M059J (cell line): ENCODE measurements around the gene MEMO1. TPM values are rescaled to one million over a fixed set of nuclear protein-coding genes. Genes with fewer than 3 reads are reported as not detected.
"Not testable (repeated sequence)": the region's sequence is repeated elsewhere in the genome, so short reads cannot be mapped to it uniquely, and the experiment has no call there.

ENCODE experiments used
- DNase-seq: peaks from one replicate; pipeline ENCODE4 v3.0.0-alpha.2; 2012; ENCODE audit warnings: low read depth
- total RNA-seq: library from RNA; depleted of rRNA; stranded (reverse); fragments of >200 nt; shearing (Covaris generic); gene quantifications from 2 replicates; pipeline ENCODE4 v1.2.3, GENCODE V29; 2014

MEMO1 gene
- total RNA-seq, 1 experiment from 2014 or later = 36.5 TPM

DNA sequence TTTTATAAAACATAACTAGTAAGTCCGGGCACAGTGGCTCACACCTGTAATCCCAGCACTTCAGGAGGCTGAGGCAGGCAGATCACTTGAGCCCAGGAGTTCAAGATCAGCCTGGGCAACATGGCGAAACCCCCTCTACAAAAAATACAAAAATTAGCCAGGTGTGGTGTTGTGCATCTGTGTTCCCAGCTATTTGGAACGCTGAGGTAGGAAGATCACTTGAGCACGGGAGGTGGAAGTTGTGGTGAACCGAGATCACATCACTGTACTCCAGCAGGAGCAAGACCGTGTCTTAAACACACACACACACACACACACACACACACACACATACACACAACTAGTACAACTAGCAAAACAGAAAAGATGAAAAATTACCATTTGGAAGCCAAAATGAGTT lies 103.3 kb downstream of the MEMO1 start:
- not testable (repeated sequence) for DNase-seq

- no peak for DNase-seq
These were observed 107.6 kb downstream of the MEMO1 start for GRCh38 chr2:31903109-31903780.

DNA sequence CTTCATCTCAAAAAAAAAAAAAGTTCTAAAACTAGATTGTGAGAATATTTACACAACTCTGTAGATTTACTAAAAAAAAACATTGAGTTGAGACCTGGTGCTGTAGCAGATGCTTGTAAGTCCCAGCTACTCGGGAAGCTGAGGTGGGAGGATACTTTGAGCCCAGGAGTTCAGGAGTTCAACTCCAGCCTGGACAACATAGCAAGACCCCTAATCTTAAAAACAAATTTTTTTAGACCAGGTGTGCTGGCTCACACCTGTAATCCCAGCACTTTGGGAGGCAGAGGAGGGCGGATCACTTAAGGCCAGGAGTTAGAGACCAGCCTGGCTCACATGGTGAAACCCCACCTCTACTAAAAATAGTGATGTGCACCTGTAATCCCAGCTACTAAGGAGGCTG lies 108.9 kb downstream of the MEMO1 start:
- DNase-seq = no peak

GRCh38 chr2:31900156-31900555 lies 110.7 kb downstream of the MEMO1 start:
- DNase-seq = not testable (repeated sequence)

- DNase-seq = not testable (repeated sequence)
These were observed 112.5 kb downstream of the MEMO1 start for GRCh38 chr2:31898346-31898745.

- not testable (repeated sequence) for DNase-seq
These were observed 113.5 kb downstream of the MEMO1 start for GRCh38 chr2:31897340-31897739.

DNA sequence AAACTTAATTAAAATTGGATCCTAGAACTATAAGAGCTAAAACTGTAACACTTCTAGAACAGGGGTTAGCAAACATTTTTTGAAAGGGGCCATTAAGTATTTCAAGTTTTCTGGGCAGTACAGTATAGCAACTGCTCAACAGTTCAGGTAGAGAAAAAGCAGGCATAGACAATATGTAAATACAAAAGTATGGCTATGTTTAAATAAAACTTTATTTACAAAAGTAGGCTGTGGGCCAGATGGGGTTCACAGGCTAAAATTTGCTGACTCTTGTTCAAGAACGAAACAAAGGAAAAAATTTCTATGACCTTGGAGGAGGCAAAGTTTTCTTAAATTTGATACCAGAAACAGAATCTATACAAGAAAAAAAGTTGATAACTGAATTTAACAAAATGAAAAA lies 114.5 kb downstream of the MEMO1 start:
- DNase-seq = no peak

- no peak for DNase-seq
These were observed 116.2 kb downstream of the MEMO1 start for GRCh38 chr2:31894656-31895055.

DNA sequence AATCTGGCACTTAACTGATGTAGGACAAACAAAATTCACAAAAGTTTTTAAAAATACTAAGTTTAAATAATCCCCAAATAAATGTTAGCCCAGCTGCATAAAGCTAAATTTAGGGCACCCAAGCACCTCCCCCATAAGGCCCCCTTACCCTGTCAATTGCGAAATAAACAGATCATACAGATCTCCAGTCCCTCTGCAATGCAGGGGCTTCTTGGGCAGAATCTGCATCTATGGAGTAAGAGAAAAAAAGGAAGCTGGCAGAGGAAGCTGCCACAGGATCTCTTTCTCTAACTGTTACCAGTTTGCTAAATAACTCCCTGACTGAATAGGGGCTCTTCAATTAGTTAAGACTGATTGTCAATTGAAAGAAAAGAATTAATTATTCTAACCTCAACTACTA lies 117.7 kb downstream of the MEMO1 start:
- DNase-seq = no peak

GRCh38 chr2:31889044-31889443 lies 121.8 kb downstream of the MEMO1 start:
- no peak for DNase-seq

GRCh38 chr2:31888550-31888949 lies 122.3 kb downstream of the MEMO1 start:
- no peak for DNase-seq

DNA sequence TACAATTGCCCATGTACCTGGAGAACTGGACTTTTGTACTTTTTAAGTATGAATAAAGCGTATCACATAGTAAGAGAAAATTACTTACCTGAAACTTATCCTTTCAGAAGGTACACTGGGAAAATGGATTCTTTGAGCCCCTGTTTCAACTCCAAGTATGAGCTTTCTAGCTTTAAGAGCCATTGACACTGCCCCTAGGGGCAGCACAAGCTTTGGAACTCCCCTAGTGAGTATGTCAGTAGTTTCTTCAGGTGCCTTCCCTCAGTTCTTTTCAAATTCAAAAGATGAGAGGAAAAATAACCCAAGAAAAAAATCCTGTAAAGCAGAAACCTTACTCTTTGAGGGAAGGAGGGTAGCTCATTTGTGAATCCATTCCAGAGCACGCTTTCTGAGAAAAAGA lies 124.1 kb downstream of the MEMO1 start:
- peak; percentile 10 for DNase-seq

DNA sequence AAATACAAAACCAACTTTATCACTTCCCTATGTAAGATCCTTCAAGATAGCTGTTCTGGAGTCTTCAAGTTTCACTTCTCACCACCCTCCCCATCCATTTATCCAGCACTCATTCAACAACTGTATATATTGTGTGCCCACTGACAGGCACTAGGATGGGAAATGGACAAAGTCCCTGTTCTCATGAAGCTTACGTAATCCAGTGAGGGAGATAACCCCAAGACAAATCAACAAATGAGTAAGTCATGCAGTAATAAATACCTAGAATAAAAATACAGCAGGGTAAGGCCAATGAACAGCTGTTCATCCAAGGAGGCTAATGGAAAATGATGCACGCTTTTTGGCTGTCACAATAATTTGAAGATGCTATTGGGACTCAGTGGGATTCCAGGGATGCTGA lies 133.8 kb downstream of the MEMO1 start:
- DNase-seq = peak; percentile 25

DNA sequence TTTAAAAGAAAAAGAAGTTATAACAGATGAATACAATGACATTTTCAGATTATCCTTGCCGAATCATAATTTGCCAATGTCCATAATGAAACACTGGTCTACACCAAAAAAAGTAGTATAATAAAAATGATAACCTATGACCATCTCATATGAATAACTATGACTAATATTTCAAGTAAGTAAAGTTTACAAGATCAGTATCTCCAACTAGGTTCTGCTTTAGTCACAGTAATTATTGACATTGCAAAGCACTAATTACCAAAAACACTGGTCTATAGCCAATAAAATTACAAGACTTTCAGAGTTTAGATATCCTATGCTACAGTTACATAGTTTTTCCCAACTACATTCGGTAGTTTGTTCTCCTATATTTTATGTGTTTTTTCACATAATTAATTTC lies 136.7 kb downstream of the MEMO1 start:
- peak; percentile 9 for DNase-seq

DNA sequence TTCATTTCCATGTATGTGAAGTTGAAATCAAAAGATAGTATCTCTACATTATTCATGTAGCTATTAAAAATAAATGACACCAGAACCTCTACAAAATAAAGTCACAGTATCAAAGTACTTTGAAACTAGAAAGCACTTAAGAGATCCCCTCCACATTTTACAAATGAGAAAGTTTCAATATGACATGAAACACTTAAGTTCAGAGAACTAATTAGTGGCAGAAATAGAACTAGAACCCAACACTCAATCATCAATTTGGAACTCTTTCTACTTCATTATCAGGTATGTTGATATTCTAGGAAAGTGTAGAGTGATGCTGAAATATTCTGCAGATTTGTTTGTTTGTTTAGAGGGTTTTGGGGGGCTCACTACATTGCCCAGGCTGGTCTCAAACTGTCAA lies 145.6 kb downstream of the MEMO1 start:
- no peak for DNase-seq

DNA sequence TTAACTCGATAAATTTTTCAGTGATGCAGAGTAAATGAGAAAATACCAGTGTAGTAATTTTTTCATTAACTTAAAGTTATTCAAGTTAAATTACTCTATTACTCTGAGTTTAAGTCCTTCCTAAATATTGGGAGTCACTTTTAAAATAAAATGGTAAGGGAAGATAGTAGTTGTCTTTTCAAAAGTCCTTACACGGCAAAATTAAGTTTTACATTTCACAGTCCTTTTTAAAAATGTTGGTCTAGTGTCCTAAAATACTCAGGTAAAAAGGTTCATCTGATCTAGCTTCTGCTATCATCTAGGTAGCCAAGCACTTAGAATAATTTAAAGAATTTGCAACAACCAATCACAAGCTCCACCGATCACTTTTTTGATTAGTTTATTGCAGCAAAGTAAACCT lies 146.9 kb downstream of the MEMO1 start:
- DNase-seq = no peak

DNA sequence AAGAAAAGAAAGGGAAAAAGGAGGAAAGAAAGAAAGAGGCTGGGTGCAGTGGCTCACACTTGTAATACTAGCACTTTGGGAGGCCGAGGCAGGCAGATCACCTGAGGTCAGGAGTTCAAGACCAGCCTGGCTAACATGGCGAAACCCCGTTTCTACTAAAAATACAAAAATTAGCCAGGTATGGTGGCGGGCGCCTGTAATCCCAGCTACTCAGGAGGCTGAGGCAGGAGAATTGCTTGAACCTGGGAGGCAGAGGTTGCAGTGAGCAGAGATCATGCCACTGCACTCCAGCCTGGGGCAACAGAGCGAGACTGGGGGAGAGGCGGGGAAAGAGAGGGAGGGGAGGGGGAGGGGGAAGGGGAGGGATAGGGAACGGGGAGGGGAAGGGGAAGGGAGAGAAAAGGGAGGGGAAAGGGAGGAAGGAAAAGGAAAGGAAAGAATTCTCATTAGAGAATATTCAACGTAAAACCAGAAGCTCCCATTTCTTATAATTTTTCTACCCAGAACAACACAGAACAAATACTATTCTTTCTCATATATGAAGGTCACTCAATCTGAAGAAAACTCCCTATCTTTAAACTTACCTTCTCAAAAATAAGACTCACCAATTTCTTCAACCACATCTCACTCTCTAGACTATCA lies 147.7 kb downstream of the MEMO1 start:
- DNase-seq = not testable (repeated sequence)

- DNase-seq = no peak
These were observed 150.8 kb downstream of the MEMO1 start for GRCh38 chr2:31859959-31860358.

GRCh38 chr2:31853521-31853920 lies 157.3 kb downstream of the MEMO1 start:
- no peak for DNase-seq

- not testable (repeated sequence) for DNase-seq
These were observed 168.7 kb downstream of the MEMO1 start for GRCh38 chr2:31842150-31842549.

GRCh38 chr2:31835450-31835849 lies 175.4 kb downstream of the MEMO1 start:
- DNase-seq = no peak

GRCh38 chr2:31832363-31832762 lies 178.4 kb downstream of the MEMO1 start:
- DNase-seq = no peak

GRCh38 chr2:31831585-31831984 lies 179.2 kb downstream of the MEMO1 start:
- DNase-seq = peak; percentile 38

DNA sequence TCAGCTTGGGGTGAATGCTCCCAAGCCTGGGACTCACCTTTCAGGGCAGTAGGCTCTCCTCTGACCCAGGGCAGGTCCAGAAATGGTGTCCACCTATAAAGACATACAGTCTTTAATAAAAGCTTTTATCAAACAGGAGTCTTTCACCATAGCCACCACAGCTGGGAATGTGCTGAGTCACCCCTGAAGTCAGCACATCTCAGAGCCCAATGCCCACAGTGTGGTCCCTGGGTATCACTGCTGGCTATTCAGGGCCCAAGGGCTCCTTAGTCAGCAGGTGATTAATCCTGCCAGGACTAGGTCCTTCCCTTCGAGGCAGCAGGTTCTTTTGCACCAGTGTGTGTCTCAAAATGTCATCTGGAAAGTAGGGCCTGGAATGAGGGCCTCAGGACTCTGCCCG lies 181.9 kb downstream of the MEMO1 start:
- peak; percentile 84 for DNase-seq
